GM12801 (cell line): ENCODE measurements around the gene ERV3-1.

Experiments
- CTCF ChIP-seq: IDR thresholded peaks from one replicate; pipeline ENCODE4 v1.5.1; 2011; ENCODE audit warnings: control low read depth; ENCODE audit not compliant: insufficient read length; ENCODE audit errors: extremely low read depth

Gene ERV3-1

GRCh38 chr7:64945503-64946175 is 60.8 kb downstream of the ERV3-1 start:
- no peak for TF ChIP-seq CTCF
